Measurements from ENCODE around the gene SLC5A10.

DNA sequence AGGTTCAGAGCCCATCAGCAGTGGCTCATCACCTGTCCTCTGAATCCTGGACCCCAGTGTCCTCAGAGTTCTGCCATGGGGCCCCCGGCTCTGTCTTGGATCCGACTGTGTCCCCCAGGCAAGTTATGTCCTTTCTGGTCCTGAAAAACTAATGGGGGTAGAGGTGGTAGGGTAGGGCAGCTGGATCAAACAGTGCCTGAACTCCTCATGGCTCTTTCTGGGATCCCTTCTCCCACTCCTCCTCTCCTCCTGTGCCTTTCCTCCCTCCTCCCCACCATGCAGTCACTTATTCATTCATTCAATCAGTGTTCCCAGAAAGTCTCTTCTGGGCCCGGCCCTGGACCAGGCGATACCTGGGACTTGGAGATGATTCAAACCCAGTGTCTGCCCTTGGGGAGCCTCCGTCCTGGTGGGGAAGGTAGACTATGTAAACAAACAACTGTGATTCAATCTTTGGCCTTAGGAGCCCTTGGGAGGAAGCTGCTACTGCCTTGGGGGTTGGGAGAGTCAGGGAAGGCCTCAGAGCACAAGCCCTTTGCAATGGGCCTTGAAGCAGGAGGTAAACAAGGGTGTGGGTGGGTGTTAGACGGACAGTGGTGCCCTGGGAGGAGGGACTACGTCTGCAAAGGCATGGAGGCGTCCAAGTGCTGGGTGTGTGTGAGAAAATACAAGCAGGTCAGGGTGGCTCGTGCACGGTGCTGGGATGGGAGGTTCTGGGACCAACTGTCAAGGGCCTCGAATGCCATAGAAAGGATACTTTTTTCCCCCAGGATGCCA is 59.0 kb downstream of the SLC5A10 start:
- TF ChIP-seq, protein P1, sequence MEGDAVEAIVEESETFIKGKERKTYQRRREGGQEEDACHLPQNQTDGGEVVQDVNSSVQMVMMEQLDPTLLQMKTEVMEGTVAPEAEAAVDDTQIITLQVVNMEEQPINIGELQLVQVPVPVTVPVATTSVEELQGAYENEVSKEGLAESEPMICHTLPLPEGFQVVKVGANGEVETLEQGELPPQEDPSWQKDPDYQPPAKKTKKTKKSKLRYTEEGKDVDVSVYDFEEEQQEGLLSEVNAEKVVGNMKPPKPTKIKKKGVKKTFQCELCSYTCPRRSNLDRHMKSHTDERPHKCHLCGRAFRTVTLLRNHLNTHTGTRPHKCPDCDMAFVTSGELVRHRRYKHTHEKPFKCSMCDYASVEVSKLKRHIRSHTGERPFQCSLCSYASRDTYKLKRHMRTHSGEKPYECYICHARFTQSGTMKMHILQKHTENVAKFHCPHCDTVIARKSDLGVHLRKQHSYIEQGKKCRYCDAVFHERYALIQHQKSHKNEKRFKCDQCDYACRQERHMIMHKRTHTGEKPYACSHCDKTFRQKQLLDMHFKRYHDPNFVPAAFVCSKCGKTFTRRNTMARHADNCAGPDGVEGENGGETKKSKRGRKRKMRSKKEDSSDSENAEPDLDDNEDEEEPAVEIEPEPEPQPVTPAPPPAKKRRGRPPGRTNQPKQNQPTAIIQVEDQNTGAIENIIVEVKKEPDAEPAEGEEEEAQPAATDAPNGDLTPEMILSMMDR (optimal IDR thresholded peaks at IDR 0.05 in 1 of 3, IDR thresholded peaks at IDR 0.05 in 1 of 3, conservative IDR thresholded peaks at IDR 0.05 in 1 of 3; ENCODE audit: extremely low read depth in 1 of 3, insufficient read depth in 2 of 3, low read length in 3 of 3) = no peak
- no peak for TF ChIP-seq EZH2 (IDR thresholded peaks at IDR 0.05; ENCODE audit: low read length)

Data from keratinocyte (primary cell).